ENCODE measurements around the gene CHRD. TPM values are rescaled to one million over a fixed set of nuclear protein-coding genes. Genes with fewer than 3 reads are reported as not detected.
A peak's percentile ranks its signal among the peaks of the same experiment; 100 is the strongest.

The CHRD gene
- total RNA-seq, 1 experiment from 2014 or later, result 1.8 TPM

GRCh38 chr3:184362668-184363546, 16.9 kb upstream of the CHRD start:
- H3K23ac ChIP-seq (ENCODE audit: insufficient read length, low read depth, low read length), result no peak overlapping the region
- H3K18ac ChIP-seq (ENCODE audit: insufficient read length, low read depth, low read length), result peak overlapping the region; percentile 84
- no peak overlapping the region for H3K56ac ChIP-seq (ENCODE audit: insufficient read length, low read depth, low read length)
- H3K27ac Mint-ChIP-seq, result peak overlapping the region; percentile 94 to 98 (median 97)
- no peak overlapping the region for H2BK20ac ChIP-seq (ENCODE audit: low read depth, low read length, poor library complexity, severe bottlenecking)
- H3K23me2 ChIP-seq (ENCODE audit: insufficient read length, low read depth, low read length, poor library complexity, severe bottlenecking), result peaks cover 25% of the 10 kb centered on the region
- peak overlapping the region; percentile 55 for H3K27ac ChIP-seq (ENCODE audit: insufficient read length, low read depth, low read length)
- H3K27me3 ChIP-seq (ENCODE audit: insufficient read depth, low read length), result no peaks in the 10 kb centered on the region; the same call in 1 of the 2 replicates
- H3K79me1 ChIP-seq (ENCODE audit: insufficient read depth, low read depth, low read length, poor library complexity, severe bottlenecking), result no peaks in the 10 kb centered on the region
- H2BK15ac ChIP-seq (ENCODE audit: low read depth, low read length), result no peak overlapping the region
- peaks cover 2% of the 10 kb centered on the region for H4K20me1 ChIP-seq (ENCODE audit: control insufficient read depth, insufficient read depth, insufficient read length)
- H3K79me2 ChIP-seq (ENCODE audit: insufficient read depth, low read length), result no peaks in the 10 kb centered on the region; the same call in 1 of the 2 replicates
- DNase-seq, result peak; percentile 98
- H3K9me3 Mint-ChIP-seq, result no peaks in the 10 kb centered on the region
- H4K8ac ChIP-seq (replicated peaks; ENCODE audit: insufficient read length, low read depth, low read length), result no peak overlapping the region
- H4K5ac ChIP-seq (ENCODE audit: insufficient read length, low read depth, low read length), result no peak overlapping the region
- TF ChIP-seq, protein P1, sequence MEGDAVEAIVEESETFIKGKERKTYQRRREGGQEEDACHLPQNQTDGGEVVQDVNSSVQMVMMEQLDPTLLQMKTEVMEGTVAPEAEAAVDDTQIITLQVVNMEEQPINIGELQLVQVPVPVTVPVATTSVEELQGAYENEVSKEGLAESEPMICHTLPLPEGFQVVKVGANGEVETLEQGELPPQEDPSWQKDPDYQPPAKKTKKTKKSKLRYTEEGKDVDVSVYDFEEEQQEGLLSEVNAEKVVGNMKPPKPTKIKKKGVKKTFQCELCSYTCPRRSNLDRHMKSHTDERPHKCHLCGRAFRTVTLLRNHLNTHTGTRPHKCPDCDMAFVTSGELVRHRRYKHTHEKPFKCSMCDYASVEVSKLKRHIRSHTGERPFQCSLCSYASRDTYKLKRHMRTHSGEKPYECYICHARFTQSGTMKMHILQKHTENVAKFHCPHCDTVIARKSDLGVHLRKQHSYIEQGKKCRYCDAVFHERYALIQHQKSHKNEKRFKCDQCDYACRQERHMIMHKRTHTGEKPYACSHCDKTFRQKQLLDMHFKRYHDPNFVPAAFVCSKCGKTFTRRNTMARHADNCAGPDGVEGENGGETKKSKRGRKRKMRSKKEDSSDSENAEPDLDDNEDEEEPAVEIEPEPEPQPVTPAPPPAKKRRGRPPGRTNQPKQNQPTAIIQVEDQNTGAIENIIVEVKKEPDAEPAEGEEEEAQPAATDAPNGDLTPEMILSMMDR (conservative IDR thresholded peaks at IDR 0.05), result peak; percentile 65
- peaks cover 8% of the 10 kb centered on the region for H3K27me3 Mint-ChIP-seq (ENCODE audit: low read depth)
- H4K91ac ChIP-seq (ENCODE audit: insufficient read length, low read depth, low read length), result no peak overlapping the region
- H2AK5ac ChIP-seq (ENCODE audit: insufficient read length, low read length), result no peak overlapping the region
- no peak overlapping the region for H3T11ph ChIP-seq (ENCODE audit: low read length)
- no peak overlapping the region; the same call in 1 of the 2 replicates for H3K4ac ChIP-seq (ENCODE audit: low read depth, low read length)
- WGBS (ENCODE audit: extremely low coverage, insufficient read length, low lambda C conversion rate), result no CpG with 5 or more reads among the region's 68 CpGs
- no peak overlapping the region for H2AFZ ChIP-seq (ENCODE audit: low read length)
- peaks cover 2% of the 10 kb centered on the region; the same call in 1 of the 2 replicates for H3K4me1 ChIP-seq (ENCODE audit: insufficient read depth, low read length)
- no peaks in the 10 kb centered on the region for H3K9me3 ChIP-seq (ENCODE audit: control insufficient read depth, low read depth, low read length)
- H3K36me3 Mint-ChIP-seq (ENCODE audit: insufficient read depth in 1 of 3, low read depth in 3 of 3), result peaks cover 33 to 49% (median 46%) of the 10 kb centered on the region in 3 experiments; a peak in 6 of 7 replicates
- no peak overlapping the region for H2BK12ac ChIP-seq (ENCODE audit: insufficient read length, low read depth, low read length)
- peak overlapping the region; percentile 75 for H3K4me2 ChIP-seq (ENCODE audit: insufficient read depth, insufficient read length, low read length)
- H3K4me3 Mint-ChIP-seq, result peak overlapping the region; percentile 96 to 98
- H3K14ac ChIP-seq (ENCODE audit: insufficient read depth, low read length), result peak overlapping the region; percentile 90
- no peak overlapping the region for H2BK5ac ChIP-seq (ENCODE audit: insufficient read length, low read length)
- H3K4me1 Mint-ChIP-seq, result peaks cover 23 to 26% of the 10 kb centered on the region in 2 experiments
- peak overlapping the region; percentile 62 for H2BK120ac ChIP-seq (ENCODE audit: low read depth, low read length, poor library complexity, severe bottlenecking)
- H3K9ac ChIP-seq (ENCODE audit: extremely low read depth, insufficient read length, low read length), result peak overlapping the region; percentile 67
